NCI-H524 treated with DMSO at 0.1 percent for 48 hours (cell line): ENCODE results near the gene CADPS2.

Experiments
- DNase-seq: peaks from one replicate; lab custom pipeline; 2025; lab: John Stamatoyannopoulos, UW

The CADPS2 gene

DNA sequence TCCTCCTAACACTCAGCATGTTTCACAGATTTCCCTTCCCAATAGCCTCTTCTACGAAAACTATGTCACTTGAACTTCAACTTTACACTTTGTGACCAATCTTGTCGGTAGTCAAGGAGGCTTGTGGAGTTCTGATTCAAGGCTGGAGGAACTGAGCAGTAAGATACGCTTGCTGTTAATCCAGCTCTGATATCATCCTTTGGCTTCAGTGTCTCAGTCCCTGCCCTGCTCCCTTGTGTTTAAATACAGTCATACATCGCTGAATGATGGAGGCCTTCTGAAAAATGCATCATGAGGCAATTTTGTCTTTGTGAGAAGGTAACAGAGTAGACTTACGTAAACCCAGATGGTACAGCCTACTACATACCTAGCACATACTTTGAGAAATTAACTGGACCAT is 360.9 kb downstream of the CADPS2 start:
- no peak for DNase-seq

DNA sequence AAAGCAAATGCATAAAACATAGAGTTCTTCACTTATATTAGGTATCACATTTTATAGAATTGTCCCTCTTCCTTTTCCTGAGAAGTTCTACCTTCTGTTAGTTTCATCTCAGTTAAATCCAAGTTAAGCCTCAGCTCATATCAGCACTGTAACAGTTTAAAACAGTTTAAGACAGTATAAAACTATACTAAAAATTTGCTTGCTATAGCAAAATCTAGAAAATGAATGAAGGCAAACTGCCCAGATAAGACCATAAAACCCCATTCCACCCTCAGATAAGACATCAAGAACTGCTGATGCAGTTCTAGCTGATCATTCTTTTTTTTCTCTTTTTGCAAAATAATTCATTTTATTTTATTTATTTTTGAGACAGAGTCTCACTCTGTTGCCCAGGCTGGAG is 364.5 kb downstream of the CADPS2 start:
- no peak for DNase-seq

GRCh38 chr7:122520971-122521555 is 365.2 kb downstream of the CADPS2 start:
- peak; percentile 20 for DNase-seq

DNA sequence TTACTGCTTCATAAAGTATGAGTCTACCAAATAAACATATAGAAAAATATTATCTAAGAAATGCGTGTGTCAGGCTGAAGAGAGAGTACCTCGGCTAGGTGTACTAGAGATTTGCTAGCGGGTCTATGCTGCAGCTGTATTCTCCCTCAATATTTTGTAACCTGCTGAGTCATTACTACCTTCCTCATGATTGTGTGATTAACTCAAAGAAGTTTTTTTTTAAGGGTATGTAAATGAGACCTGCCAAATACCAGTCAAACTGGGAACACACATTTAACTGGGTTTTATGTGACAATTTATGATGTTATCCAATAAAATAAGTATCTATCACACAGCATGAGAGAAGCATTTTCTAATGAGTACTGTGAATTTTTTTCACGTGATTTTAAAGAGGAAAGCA is 367.8 kb downstream of the CADPS2 start:
- DNase-seq, result no peak

GRCh38 chr7:122517576-122517975 is 368.7 kb downstream of the CADPS2 start:
- DNase-seq, result no peak

DNA sequence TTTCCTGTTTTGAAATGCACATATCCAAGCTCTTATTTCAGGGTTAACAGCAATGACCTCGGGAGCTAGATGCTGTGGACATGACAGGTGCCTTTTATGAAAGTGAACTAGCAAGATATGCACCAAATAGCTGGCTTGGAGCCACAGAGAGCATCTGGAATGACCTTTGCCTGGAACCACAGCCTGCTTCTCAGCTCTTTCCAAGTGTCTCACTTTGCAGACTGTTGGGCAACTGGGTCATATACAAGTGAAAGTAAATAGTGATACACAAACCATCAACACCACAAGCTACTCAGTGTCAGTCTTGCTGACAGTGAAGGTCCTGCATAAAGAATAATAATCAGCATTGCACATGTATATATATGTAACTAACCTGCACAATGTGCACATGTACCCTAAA is 370.9 kb downstream of the CADPS2 start:
- no peak for DNase-seq

DNA sequence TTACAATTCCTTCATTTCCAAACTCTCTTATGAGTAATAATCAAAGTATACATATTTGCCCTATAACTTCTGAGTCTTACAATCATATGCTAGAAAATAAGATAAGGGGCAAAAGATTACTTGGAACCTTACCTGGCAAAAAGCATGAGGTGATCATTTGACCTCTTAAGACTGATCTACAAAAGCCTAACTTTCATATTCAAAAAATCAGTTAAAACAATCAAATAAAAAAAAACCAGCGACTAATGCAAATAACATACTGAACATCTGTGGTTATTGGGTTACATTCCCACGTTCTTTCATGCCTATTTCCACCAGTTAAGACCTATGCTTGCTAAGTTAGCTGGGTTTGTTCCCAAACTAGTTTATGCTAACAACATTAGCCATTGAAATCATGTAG is 375.0 kb downstream of the CADPS2 start:
- DNase-seq, result no peak

GRCh38 chr7:122507591-122507990 is 378.7 kb downstream of the CADPS2 start:
- DNase-seq, result no peak

GRCh38 chr7:122492007-122492406 is 394.3 kb downstream of the CADPS2 start:
- DNase-seq, result no peak

DNA sequence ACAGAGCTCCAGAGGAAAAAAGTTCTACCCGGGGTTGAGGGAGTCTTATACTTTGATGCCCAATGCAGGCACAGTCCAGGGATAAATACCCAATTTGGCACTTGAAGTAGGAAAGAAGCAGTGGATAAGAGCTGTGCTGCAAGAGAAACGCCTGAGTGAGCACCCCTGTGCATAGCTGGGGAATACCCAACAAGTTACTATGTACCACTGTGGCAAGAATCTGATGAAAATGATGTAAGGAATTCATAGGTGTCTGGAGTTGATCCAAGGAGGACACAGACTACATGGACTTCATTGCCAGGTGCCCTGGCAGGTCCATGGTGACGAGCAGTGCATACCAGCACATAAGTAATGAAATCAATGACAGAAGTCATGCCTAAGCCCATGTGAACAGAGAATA is 398.0 kb downstream of the CADPS2 start:
- DNase-seq, result no peak

DNA sequence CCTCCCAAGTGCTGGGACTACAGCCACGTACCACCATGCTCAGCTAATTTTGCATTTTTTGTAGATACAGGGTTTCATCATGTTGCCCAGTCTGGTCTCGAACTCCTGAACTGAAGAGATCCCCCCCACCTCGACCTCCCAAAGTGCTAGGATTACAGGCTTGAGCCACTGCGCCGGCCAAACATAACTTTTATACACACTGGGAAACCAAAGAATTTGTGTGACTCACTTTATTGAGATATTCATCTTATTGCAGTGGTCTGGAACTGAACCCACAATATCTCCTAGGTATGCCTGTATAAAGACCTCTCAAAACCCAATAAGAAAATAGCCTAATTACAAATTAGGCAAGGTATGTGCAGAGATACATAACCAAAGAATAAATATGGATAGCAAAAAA is 399.1 kb downstream of the CADPS2 start:
- no peak for DNase-seq

DNA sequence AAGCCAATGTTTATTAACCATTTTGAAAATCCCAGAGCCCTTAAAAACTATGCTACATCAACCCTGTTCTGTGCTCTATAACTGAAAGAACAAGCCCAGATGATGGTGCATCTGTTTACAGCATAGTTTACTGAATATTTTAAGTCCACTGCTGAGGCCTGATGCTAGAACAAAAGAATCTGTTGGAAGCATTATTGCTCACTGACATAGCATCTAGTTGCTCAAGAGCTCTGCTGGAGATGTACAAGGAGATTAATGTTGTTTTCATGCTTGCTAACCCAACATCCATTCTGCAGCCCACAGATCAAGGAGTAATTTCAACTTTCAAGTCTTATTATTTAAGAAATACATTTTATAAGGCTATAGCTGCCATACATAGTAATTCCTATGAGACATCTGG is 400.4 kb downstream of the CADPS2 start:
- DNase-seq, result no peak

DNA sequence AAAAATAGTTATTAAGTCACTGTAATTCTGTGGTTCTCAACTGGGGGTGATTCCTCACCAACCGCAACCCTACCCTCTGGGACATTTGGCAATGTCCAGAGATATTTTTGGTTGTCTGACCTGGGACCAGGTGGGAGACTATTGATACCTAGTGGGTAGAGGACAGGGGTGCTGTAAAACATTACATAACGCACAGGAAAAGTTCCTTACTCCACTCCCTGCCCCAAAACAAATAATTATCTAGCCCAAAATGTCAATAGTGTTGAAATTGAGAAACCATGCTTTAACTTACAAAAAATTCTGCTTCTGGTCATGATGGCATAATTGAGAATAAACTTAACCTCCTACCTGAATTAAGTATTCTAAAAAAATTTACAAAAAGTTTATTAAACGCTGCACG is 404.0 kb downstream of the CADPS2 start:
- DNase-seq, result no peak

- no peak for DNase-seq
Measured at GRCh38 chr7:122470859-122471258, 415.4 kb downstream of the CADPS2 start.

- DNase-seq, result no peak
Measured at GRCh38 chr7:122468945-122469344, 417.3 kb downstream of the CADPS2 start.

DNA sequence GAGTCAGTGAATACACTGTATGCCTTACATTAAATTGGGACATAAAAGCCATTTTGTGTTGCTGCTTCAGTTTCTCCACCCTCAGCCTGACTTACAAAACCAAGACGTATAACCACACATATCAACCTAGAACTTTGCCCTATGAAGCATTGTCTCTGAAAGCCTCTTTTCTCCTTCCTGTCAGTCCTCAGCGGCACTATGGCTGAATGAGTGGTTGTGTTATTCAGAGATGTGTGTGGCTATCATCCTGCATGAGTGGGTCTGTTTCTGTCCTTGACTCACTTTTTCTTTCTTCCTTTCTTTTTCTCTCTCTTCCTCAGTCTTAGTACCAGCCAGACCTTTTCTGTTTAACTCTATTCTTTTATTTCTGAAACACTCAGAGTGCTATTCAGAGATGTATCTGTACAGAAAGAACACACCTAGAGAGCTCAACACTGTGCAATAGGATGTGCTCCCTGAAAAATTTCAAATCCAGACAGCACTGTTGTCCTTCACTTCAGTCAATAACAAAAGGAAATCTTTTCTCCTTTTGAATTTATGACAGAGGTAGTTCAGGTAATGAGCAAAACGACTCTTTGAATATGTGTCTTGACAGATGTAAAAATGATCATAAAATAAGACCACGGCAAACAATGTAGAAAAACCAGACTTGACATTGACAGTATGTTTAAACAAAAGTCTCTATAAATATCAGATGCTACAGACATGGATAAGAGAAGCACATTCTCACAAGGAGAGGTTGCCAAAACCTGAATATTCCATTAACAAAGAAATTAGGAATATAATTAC is 418.4 kb downstream of the CADPS2 start:
- no peak for DNase-seq

DNA sequence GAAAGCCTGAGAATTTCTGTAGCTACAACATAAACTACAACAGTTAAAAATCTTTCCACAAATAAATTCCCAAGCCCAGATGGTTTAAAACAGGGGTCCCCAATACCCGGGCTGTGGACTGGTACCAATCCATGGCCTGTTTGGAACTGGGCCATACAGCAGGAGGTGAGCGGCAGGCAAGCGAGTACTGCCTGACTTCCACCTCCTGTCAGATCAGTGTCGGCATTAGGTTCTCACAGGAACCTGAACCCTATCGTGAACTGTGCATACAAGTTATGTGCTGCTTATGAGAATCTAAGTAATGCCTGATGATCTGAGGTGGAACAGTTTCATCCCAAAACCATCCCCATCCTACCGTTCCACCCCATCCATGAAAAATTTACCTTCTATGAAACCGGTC is 421.0 kb downstream of the CADPS2 start:
- DNase-seq, result no peak

DNA sequence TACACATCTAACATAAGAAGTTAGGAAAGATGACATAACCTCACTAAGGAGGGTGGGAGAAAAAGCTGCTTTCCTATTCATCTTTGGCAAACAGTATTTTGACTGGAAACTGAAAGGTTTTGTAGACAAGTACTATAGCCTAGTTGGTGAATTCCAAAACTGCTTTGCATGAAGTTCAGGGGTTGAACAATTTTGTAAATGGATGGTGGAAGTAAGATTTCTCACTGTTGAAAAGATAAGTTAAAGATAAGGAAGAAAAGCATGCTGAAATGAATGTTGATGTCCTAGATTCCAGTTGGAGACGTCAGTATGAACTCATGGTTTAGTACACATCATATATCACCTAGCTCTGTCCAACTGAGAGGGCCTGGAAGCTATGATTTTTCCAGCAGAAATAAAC is 422.6 kb downstream of the CADPS2 start:
- DNase-seq, result no peak

DNA sequence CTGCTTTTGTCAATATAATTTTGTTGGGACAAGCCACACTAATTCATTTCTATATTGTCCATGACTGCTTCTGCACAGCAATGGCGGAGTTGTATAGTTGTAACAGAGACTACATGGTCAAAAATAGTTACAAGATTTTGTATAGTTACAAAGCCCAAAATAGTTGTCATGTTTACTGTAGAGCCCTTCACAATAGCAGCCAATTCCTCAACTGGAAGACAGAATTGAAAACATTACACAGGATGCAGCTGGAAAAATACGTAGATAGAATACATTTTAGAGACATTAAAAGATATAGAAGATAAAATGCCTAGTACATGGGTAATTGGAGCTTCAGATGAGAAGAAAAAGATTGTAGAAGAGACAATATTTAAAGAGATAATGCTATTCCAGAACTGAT is 425.3 kb downstream of the CADPS2 start:
- no peak for DNase-seq

DNA sequence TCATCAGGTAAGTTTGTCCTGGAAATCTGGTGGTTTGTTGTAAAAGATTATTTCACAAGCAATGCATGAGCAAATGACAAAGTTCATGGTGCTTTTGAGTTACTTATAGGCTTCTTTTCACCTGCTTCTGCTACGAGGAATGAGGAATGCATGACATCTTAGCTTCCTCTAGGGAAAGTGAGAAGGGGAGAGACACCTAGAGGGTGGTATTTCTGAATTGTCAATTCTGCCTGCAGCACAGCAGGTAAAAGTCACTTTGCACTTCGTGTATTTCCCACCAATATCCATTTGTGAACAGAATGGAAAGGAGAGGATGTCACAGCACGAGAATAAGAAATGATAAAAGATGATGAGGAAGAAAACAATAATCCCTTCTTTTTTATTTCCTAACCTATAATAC is 428.3 kb downstream of the CADPS2 start:
- no peak for DNase-seq

DNA sequence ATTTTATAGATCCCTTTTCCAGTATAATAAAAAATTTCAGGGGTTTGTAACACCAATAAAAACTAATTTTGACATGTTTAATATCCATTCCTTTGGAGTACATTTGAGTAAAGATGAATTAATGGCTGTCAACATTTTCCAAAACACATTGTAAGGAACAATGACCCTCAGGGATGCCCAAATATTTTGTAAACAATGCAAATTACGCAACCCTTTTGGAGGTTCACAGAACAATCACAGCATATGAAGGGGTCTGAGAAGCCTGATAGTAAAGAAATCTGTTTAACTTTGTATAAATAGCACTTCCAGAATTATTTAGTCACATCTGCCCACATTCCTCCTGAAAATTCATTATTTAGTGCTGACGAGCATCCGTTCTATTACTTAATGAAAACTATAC is 428.9 kb downstream of the CADPS2 start:
- DNase-seq, result no peak

DNA sequence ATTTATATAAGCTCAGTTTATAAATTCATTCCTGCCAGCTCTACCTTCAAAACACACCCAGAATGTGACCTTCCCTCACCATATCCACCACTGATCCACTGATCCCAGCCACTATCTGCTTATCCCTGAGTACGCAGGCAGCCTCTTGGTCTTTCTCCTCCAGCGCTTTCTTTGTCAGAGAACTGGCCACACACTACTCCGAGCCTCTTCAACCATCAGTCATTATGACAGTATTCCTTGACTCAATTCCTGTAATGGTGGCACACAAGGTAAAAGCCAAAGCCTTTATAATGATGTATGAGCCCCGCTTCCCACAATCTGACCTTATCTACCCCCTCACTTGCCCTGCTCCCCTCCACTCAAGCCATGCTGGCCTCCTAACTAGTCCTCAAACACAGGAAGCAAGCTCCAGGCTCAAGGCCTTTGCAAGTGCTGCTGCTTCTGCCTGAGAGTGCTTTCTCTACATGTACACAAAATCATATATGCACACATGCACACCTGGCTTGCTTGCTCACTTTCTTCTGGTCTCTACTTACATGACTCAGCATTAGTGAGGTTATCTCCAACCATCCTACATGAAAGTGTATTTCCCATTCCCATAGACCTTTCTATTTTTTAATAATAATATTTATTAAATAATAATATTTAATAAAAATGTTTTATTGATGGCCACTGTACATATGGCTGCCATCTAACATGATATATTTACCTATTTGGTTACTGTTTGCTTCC is 431.3 kb downstream of the CADPS2 start:
- DNase-seq, result no peak

- DNase-seq, result no peak
Measured at GRCh38 chr7:122453432-122453831, 432.8 kb downstream of the CADPS2 start.
